GM10266 (cell line): Measurements from ENCODE around the gene CHPT1.

ENCODE experiments used
- DNase-seq: peaks from one replicate; pipeline ENCODE4 v3.0.0; 2012; ENCODE audit errors: extremely low spot score
- TF ChIP-seq, protein P1 (sequence below): IDR thresholded peaks from 2 replicates; pipeline ENCODE4 v1.5.1; 2012; ENCODE audit warnings: mild to moderate bottlenecking, low read depth; ENCODE audit not compliant: control insufficient read depth, insufficient read depth; ENCODE audit errors: missing control alignments

Gene CHPT1

DNA sequence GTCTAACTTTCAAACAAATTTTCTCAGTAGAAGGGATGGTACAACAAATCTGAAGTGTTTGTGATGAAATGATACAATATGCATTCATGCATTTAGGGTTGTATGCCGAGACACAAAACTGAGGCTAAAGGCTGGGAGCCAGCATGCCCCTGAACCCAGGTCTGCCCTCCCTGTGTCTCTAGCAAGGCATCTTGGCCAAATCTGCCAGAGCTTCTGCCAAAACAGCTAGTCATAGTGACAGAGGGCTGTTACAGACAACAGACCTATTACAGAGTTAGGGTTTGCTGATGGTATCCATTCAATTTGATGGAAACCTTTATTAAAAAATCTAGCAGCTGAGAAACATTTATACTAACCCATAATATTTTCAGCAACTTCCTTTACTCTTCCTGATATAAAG, 11.3 kb upstream of the CHPT1 start:
- no peak for DNase-seq
- TF ChIP-seq, protein P1, sequence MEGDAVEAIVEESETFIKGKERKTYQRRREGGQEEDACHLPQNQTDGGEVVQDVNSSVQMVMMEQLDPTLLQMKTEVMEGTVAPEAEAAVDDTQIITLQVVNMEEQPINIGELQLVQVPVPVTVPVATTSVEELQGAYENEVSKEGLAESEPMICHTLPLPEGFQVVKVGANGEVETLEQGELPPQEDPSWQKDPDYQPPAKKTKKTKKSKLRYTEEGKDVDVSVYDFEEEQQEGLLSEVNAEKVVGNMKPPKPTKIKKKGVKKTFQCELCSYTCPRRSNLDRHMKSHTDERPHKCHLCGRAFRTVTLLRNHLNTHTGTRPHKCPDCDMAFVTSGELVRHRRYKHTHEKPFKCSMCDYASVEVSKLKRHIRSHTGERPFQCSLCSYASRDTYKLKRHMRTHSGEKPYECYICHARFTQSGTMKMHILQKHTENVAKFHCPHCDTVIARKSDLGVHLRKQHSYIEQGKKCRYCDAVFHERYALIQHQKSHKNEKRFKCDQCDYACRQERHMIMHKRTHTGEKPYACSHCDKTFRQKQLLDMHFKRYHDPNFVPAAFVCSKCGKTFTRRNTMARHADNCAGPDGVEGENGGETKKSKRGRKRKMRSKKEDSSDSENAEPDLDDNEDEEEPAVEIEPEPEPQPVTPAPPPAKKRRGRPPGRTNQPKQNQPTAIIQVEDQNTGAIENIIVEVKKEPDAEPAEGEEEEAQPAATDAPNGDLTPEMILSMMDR, result no peak

DNA sequence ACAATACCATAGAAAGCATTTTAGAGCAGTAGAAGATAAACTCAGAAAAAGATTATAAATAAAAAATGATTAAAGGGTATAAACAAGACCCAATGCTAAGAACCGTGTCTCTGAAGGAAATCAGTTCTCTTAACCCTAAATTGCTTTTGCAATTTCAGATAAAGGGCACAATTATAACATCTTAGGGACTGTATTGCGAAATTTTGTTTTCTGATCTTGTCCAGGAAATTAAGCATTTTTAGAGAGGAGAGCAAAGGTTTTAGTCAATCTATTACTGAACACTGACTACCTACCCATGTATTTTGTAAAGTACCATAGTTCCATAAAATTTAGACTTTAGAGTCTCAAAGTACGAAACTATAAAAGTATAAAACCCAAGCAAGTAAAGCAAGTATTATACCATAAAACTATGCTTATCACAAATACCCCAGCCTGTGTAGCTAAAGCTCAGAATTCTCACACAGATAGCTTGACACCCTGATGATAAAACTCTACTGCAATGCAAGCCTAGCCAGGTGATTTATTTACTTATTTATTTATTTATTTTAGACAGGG, 6.8 kb upstream of the CHPT1 start:
- DNase-seq, result no peak
- TF ChIP-seq, protein P1, result no peak

DNA sequence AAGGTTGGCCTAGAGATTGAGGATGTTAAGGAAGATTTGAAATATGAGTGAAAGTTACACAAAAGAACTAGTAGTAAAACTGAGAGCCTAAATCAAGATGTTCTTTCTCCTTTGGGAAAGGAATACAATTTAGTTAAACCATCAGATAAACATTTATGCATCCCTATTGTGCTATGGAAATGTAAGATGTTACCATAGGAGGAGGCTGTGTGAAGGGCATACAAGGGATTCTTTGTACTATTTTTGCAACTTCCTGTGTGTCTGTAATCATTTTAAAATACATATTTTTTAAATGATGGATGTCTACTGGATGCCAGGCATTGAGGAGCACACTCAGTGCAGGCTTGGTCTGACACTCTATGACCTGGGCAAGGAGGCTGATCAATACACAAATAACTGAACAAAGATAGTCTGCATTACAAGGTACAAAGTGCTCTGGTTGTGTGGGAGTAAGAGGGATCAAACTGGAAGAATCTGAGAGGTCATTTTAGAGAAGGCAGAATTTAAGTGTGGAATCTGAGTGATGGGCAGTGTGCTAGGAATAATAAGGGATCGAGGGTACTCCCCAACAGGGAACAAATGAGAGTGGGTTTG, 5.8 kb upstream of the CHPT1 start:
- no peak for DNase-seq
- TF ChIP-seq, protein P1, result no peak

DNA sequence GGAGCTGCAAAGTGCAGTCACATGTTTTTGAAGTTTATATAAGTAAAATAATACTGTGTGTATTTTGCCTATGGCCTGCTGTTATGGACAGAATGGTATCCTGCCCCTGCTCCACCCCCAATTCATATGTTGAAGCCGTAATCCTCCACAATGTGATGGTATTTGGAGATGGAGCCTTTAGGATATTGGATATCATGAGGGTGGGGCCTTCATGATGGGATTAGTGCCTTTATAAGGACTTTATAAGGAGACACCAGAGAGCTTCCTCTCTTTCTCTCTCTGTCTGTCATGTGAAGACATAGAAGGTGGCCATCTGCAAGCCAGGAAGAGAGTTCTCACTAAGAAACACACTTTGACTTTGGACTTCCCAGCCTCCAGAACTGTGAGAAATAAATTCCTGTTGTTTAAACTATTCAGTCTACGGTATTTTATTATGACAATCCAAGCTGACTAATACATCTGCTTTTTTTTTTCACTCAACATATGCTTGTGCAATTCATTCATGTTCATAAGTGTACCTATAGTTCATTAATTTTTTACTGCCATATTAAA, 3.1 kb upstream of the CHPT1 start:
- TF ChIP-seq, protein P1, result no peak
- no peak for DNase-seq

DNA sequence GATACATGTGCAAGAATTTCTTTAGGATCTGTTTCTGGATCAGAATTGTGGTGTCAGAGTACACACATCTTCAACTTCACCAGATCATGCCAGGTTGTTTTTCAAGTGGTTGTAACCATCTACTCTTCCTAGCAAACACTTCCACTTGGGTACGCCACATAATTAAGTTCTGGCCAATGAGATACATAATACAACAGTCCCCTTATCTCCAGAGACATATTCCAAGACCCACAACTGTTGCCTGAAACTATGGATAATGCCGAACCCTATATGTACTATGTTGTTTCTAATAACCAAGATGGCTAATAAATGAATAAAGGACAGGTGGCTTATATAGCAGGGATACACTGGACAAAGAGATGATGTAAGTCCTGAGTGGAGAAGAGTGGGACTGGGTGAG, 2.5 kb upstream of the CHPT1 start:
- DNase-seq, result no peak
- TF ChIP-seq, protein P1, result no peak

DNA sequence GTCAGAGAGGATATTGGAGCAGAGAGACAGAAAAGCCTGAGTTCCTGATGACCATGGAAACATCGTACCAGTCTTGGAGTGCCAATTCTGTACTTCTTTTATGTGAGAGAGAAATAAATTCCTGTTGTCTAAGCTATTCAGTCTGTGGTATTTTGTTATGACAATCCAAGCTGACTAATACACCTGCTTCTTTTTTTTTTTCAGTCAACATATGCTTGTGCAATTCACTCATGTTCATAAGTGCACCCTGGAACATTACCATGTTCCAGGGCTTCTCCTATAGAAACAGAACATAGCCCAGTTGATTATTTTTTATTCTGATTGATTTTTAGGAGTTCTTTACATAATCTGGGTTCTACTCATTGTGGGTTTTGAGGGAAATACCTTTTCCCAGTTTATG, 1.7 kb upstream of the CHPT1 start:
- TF ChIP-seq, protein P1, result no peak
- no peak for DNase-seq
